HepG2 (cell line): ENCODE data around the gene XPC.

Experiments used
- RFXANK ChIP-seq: IDR thresholded peaks from 2 replicates; pipeline ENCODE4 v1.6.1; 2016
- TFE3 ChIP-seq: IDR thresholded peaks from 2 replicates; pipeline ENCODE4 v1.6.1; 2016
- ZFX ChIP-seq: sonication (generic); formaldehyde crosslinking; IDR thresholded peaks from 2 replicates; pipeline ENCODE4 v1.4.0; 2020; ENCODE audit warnings: mild to moderate bottlenecking, low read depth, missing genetic modification reagents, moderate library complexity

GRCh38 chr3:14131134-14131533 lies 47.3 kb downstream of the XPC start:
- TF ChIP-seq RFXANK (CRISPR knock-in tag) (no peak), ZFX (CRISPR knock-in tag) (no peak), TFE3 (CRISPR knock-in tag) (no peak)
